ENCODE results near the gene ZNF454.

ZNF454 gene

GRCh38 chr5:178993955-178994579 is 53.1 kb downstream of the ZNF454 start:
- DNase-seq = no peak

GRCh38 chr5:178994580-178995340 is 53.8 kb downstream of the ZNF454 start, which contains the start of gene GRM6:
Gene GRM6 (minus strand): TSS chr5:178995320. CDS start chr5:178994944, 376 bp downstream.
- DNase-seq = no peak

GRCh38 chr5:178995341-178995690 is 54.3 kb downstream of the ZNF454 start:
- no peak for DNase-seq

GRCh38 chr5:178996156-178996555 is 55.2 kb downstream of the ZNF454 start:
- DNase-seq = no peak

- DNase-seq = no peak
Measured at GRCh38 chr5:178997191-178997590, 56.2 kb downstream of the ZNF454 start.

GRCh38 chr5:178998441-178998840 is 57.4 kb downstream of the ZNF454 start:
- DNase-seq = no peak

- no peak for DNase-seq
Measured at GRCh38 chr5:179006564-179006963, 65.6 kb downstream of the ZNF454 start.

GRCh38 chr5:179008667-179009066 is 67.7 kb downstream of the ZNF454 start:
- no peak for DNase-seq

Data from stimulated activated naive CD4-positive, alpha-beta T cell (primary cell).